ENCODE results near the gene BEX5. TPM values are rescaled to one million over a fixed set of nuclear protein-coding genes. Genes with fewer than 3 reads are reported as not detected.
"Not testable (repeated sequence)": the region's sequence is repeated elsewhere in the genome, so short reads cannot be mapped to it uniquely, and the experiment has no call there.

Gene BEX5
- total RNA-seq (2014; rRNA removed; shearing (Covaris generic)): not detected in 2 replicates

DNA sequence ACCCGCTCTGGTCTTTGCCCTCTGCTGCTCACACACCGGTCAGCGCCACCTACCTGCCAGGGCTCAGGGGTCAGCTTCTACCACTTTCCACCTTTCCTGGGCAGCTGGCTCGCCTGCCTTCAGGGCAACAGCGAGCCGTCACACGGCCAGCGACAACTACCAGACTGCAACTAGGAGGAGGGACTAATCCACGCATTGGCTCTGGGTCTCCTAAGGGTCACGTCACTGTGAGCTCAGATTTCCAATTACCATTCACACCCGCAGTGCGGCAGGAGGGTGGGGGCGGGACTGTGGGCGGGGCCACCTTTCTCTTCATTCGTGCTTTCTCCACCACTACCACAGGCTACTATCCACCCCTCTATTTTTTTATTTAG, at the start of gene BEX5:
Gene BEX5, minus strand, starts transcription at position 172 of the 374 bp plus-strand sequence. CDS start 1,712 bp downstream, outside the sequence.
- no peak for DNase-seq (ENCODE audit: low spot score)

DNA sequence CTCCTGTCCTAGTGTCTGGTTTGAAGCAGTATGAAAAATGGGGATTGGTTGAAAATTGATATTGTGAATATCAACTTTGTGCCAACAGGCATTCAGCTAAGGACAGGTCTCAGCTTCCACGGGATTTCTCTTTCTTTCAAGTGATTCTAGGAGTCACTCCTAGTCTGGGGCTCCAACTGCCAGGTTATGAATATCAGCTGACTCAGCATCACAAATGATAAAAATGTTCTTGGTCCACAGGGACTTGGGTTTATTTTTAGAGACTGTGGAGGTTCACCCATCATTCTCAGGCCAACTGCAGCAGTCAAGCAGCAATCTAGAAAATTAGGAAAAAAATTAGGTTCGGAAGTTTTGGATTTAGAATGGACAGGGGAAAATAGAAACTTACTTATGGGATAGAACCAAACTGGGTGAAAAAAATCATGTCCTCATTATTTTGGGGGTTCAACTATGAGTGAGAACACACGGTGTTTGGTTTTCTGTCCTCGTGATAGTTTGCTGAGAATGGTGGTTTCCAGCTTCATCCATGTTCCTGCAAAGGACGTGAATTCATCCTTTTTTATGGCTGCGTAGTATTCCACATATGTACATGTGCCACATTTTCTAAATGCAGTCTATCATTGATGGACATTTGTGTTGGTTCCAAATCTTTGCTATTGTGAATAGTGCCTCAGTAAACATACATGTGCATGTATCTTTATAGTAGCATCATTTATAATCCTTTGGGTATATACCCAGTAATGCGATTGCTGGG, 30.4 kb upstream of the BEX5 start:
- no peak for DNase-seq (ENCODE audit: low spot score)

DNA sequence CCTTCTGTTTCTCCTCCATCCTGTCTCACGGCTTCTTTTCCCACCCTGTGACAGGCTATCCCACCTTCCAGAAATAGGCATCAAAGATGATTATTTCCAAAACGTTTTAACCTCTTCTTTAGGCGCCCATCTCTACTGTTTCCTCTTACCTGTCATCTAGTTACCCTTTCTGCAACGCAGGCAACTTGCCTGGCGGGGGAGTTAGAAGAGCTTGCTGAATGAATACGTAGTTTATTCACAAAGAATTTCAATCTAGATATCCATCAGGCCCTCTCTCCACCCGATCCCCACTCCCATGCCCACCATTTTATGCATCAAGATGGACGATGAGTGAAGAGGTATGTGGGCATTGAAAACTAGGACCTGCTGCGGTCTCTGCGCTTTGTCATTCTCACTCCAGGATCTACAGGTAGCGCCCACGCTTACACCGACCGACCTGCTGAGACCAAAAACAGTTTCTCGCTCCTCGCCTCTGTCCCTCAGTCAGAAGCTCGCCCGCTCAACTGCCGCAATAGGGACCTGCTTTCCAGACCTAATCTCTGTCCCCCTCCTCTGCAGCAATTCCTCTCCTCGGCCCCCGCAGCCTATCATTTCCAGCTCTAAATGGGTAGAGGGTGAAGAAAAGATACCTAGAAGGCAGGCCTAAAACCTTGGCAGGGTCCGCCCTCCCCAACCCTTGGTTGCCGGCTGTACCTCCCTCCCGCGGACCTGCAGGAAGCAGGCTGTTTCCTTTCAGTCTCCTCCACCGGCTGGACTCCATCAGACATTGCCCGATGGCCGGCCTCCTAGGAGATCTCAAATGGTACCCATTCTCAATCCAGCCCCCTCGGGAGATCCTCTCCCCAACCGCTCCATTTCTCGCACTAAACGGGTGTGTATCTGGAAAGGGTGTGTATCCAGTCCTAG, 624 bp downstream of the BEX5 start:
- DNase-seq (ENCODE audit: low spot score): no peak

DNA sequence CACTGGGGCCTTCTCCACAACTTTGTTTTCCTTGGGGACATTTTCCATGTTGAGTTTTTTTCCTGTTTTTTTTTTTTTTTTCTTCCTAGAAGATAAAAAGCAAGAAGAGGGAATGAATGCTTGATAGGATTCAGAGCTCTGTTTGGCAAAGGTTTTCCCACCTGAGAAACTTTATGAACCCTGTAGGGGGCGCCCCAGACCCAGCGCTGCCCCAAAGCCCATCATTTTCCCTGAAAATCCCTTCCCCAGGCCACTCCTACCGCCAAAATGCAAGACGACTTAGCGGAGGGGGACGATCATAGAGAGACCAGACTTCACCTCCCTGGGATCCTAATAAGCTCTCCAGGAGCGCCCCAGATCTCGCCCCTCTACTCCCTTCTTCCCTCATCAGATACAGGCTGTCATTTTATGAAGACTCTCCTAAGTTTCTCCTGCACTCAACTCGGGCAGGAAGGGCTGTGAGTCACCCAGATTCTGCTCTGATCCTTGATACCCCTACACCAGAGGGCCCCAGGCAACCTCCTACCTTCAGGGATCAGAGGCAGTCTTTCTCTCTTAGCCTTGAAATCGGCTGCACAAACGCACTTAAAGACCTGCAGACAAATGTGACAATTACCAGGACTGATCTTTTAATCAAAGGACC, 1.4 kb downstream of the BEX5 start:
- DNase-seq (ENCODE audit: low spot score): no peak

DNA sequence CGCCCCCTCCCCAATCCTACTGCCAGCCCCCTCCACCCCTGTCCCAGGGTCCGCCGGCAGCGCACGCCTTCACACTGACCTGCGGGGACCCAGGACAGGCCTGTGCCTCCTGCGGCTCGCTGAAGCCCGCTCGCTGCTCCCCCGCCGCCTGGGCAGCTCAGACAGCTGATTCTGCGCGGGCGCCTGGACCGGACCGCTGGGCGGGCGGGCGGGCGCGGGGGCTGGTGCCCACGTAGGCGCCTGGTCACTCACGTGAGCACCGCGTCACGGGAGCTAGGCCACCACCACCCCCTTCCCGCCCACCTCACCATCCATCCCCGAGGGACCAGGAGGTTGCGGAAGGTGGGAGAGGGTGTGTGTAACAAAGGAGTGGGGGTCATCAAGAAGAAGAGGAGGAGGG, 13.5 kb downstream of the BEX5 start, which contains the start of gene TCEAL6:
Gene TCEAL6, minus strand, starts transcription at position 208 of the 400 bp plus-strand sequence.
- not testable (repeated sequence) for DNase-seq (ENCODE audit: low spot score)

DNA sequence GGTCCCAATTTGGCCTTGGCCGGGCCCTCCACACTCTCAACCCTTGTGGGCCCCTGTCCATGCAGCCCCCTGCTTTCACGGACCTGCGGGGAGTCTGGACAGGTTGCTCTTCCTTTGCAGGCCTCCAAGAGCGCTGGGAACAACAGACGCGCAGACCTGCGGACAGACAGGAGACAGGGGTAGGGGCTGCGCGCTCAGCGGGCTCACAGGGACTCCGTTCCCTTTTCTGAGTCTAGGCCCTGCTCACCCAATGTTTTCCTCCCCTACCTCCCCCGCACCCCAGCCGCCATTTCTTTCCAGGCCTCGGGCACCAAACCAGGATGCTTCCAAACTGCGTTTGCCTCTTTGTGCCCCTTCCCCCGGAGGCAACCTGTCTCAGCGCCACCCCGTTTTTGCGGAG, 14.1 kb downstream of the BEX5 start:
- not testable (repeated sequence) for DNase-seq (ENCODE audit: low spot score)

DNA sequence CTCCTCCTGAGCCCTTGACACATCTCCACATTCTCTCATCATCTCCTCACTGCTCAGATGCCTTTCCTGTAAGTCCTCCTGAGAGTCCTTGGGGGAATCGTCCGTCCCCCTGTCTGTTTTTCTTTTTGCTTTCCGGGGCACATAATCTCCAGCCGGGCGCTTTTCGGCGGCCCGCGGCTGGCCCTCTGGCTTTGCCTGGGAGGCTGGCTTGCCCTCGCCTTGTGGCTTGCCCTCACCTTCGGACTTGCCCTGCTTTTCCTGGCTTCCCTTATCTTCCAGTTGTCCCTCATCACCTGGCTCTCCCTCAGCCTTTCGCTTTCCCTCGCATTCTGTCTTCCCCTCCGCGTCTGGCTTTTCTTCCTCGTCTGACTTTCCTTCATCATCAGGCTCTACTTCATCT, 14.9 kb downstream of the BEX5 start:
- not testable (repeated sequence) for DNase-seq (ENCODE audit: low spot score)

DNA sequence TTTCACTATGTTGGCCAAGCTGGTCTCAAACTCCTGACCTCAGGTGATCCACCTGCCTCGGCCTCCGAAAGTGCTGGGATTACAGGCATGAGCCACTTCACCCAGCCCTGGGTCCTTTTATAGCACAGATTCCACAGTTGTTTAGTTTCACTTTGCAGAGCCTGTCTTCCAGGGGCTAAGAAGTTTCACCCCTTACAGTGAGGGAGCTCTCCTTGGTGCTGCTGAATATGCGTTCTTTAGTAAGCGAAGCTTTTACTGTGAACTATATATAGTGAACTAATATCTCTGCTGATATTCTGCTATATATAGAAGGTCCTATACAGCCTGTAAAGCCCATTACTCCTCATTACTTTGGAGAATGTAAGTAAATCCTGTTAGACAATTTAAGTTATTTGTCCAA, 17.7 kb downstream of the BEX5 start:
- no peak for DNase-seq (ENCODE audit: low spot score)

DNA sequence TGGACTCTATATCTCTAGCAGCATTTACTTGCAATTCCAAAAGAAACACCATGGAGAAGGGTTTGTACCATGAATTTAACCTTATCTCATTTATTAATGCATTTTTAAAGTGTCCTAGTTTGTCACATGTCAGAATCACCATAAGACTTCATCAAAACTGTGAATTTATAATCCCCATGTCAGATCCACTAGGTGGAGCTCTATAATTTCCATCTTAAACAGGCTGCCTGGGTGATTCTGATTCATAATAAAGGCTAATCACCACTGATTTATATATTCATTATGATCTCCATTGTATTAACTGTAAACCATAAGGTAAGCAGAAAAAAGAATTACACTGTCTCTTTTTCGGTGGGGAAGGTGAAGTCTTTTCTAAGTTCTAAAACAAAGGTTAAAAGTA, 26.3 kb downstream of the BEX5 start:
- DNase-seq (ENCODE audit: low spot score): no peak

DNA sequence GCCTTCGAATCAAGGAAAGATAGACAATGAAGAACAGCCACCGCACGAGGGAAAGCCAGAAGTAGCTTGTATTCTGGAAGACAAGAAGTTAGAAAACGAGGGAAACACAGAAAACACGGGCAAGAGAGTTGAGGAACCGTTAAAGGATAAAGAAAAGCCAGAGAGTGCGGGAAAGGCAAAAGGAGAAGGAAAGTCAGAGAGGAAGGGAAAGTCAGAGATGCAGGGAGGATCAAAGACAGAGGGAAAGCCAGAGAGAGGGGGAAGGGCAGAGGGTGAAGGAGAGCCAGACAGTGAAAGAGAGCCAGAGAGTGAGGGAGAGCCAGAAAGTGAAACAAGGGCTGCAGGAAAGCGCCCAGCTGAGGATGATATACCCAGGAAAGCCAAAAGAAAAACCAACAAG, 28.9 kb downstream of the BEX5 start:
- DNase-seq (ENCODE audit: low spot score): no peak

DNA sequence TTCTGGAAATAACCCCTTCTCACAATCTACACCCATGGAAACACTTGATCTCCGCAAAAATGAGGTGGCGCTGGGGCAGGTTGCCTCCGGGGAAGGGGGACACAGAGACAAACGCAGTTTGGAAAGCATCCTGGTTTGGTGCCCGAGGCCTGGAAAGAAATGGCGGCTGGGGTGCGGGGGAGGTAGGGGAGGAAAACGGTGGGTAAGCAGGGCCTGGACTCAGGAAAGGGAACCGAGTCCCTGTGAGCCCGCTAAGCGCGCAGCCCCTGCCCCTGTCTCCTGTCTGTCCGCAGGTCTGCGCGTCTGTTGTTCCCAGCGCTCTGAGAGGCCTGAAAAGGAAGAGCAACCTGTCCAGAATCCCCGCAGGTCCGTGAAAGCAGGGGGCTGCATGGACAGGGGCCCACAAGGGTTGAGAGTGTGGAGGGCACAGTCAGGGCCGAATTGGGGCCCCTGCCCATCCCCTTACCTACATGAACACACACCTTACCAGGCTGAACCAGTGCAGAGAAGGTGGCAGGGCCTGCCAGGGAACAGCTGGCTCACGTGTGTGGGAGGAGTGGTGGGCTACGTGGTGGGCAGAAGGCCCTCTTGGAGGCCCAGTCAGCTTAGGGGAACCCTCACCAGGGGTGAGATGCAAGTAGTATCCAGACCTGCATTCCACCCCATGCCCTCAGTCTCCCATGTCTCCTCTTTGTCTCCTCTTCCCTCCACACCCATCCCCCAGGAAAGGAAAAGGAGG, 29.5 kb downstream of the BEX5 start:
- DNase-seq (ENCODE audit: low spot score): not testable (repeated sequence)

DNA sequence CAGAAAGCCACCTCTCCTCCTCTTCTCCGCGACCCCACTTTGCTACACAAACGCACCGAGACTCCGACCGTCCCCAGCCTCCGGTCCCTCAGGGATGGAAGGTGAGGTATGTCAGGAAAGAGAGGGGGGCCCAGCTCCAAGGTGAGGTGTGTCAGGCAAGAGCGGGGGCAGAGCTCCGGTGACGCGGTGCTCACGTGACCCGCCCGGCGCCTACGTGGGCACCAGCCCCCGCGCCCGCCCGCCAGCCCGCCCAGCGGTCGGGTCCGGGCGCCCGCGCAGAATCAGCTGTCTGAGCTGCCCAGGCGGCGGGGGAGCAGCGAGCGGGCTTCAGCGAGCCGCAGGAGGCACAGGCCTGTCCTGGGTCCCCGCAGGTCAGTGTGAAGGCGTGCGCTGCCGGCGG, 30.3 kb downstream of the BEX5 start, which contains the start of gene TCEAL2:
Gene TCEAL2, plus strand, starts transcription at position 244 of the 400 bp plus-strand sequence. CDS start 1,152 bp downstream, outside the sequence.
- DNase-seq (ENCODE audit: low spot score): not testable (repeated sequence)

DNA sequence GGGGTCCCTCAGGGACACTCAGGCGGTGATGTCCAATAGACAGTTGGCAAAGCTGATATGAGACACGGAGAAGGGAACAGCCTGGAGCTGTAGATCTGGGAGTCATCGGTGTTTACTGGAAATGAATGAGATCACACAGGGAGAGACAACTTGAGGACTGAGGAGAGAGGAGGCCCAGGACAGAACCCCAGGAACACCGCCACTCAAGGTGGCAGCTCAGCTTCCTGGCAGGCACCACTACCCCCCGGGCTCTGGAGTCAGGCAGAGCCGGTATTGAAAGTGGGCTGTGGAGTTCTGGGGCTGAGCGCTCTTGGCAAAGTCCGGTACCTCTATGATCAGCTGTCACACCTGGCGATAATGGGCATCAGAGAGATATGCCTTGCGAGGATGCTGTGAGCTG, 30.8 kb downstream of the BEX5 start:
- not testable (repeated sequence) for DNase-seq (ENCODE audit: low spot score)

DNA sequence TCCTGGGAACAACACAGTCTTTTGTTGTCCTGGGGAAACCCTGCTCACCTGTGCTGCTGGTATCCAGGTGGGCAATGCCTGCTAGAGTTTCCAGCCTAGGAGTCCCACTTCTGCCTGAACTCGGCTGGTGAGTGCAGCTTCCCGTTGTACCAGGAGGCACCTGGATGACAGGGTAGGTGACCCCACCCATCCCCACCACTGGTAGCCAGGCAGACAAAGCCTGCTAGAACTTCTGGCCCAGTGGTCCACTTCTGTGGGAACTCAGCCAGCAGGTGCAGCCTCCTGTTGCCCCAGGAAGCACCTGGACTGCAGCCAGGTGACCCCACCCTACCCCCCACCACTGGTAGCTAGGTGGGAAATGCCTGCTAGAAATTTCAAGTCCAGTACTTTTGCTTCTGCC, 40.0 kb downstream of the BEX5 start:
- no peak for DNase-seq (ENCODE audit: low spot score)

DNA sequence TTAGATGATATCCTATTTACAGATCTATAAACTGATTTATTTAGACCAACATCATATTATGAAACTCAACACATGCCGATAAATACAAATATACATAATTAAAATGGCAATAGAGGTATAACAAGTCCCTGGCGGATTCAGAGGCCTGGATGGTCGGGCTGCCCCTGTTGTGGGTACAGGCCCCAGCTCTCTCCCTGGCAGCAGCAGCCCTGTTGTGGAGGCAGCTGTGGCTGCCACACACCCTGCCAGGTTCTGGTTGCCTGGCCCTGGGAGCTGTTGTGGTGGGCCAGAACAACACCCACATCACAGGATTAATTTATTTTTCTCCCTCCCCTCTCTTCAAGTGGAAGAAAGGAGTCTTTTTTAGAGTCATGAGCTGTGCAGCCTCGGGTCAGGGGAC, 42.4 kb downstream of the BEX5 start:
- no peak for DNase-seq (ENCODE audit: low spot score)

Other genes starting within 250 kb of the BEX5 start
- 0.53 and 3.2 TPM in 2 replicates for gene ZMAT1, start 223.9 kb downstream of the BEX5 start, total RNA-seq (2014; rRNA removed; shearing (Covaris generic))
- gene TCEAL2, start 30.3 kb downstream of the BEX5 start, total RNA-seq (2014; rRNA removed; shearing (Covaris generic)): not detected in 2 replicates
- not detected in 2 replicates for gene TCEAL6, start 13.5 kb downstream of the BEX5 start, total RNA-seq (2014; rRNA removed; shearing (Covaris generic))
- gene TCP11X1, start 59.3 kb upstream of the BEX5 start, total RNA-seq (2014; rRNA removed; shearing (Covaris generic)): not detected in 2 replicates
- gene NXF2, start 91.2 kb upstream of the BEX5 start, total RNA-seq (2014; rRNA removed; shearing (Covaris generic)): 0.22 TPM in 1 of 2 replicates, not detected in the other

Data from A172 (cell line).